ENCODE data around the gene PCBP4. TPM values are rescaled to one million over a fixed set of nuclear protein-coding genes. Genes with fewer than 3 reads are reported as not detected.

Gene PCBP4
- polyA plus RNA-seq, 3 donors from 2014 or later = 7.2 to 12.7 (median 9.3) TPM

GRCh38 chr3:51953445-51953844, 13.8 kb downstream of the PCBP4 start:
- H3K27ac Mint-ChIP-seq = no peak overlapping the region
- H3K4me3 Mint-ChIP-seq = no peak overlapping the region
- H3K27me3 Mint-ChIP-seq (ENCODE audit: low read depth in 3 of 3) = peaks cover 11 to 18% (median 13%) of the 10 kb centered on the region in 3 donors
- no peak for DNase-seq
- H3K36me3 Mint-ChIP-seq = peaks cover 0 to 7% (median 3%) of the 10 kb centered on the region in 3 donors
- H3K4me1 Mint-ChIP-seq = peaks cover 0 to 9% of the 10 kb centered on the region in 2 donors
- no peaks in the 10 kb centered on the region for H3K9me3 Mint-ChIP-seq

GRCh38 chr3:51950899-51951298, 16.4 kb downstream of the PCBP4 start:
- Mint-ChIP-seq H3K27ac (no peak overlapping the region), H3K4me3 (no peak overlapping the region), H3K9me3 (no peaks in the 10 kb centered on the region), H3K27me3 (ENCODE audit: low read depth in 3 of 3) (peaks cover 8 to 15% (median 11%) of the 10 kb centered on the region in 3 donors), H3K4me1 (no peaks in the 10 kb centered on the region), H3K36me3 (peaks cover 0 to 7% (median 0%) of the 10 kb centered on the region in 3 donors)
- DNase-seq = no peak

GRCh38 chr3:51949121-51949520, 18.1 kb downstream of the PCBP4 start:
- H3K27ac Mint-ChIP-seq = no peak overlapping the region
- no peak for DNase-seq

GRCh38 chr3:51948016-51948580, 19.2 kb downstream of the PCBP4 start:
- H3K36me3 Mint-ChIP-seq = no peaks in the 10 kb centered on the region
- no peaks in the 10 kb centered on the region for H3K9me3 Mint-ChIP-seq
- peaks cover 2 to 6% (median 2%) of the 10 kb centered on the region in 3 donors for H3K27me3 Mint-ChIP-seq (ENCODE audit: low read depth in 3 of 3)
- DNase-seq = no peak
- peak overlapping the region in 1 of 6 donors; percentile 20 for H3K27ac Mint-ChIP-seq
- peaks cover 0 to under 1% of the 10 kb centered on the region in 2 donors for H3K4me1 Mint-ChIP-seq
- no peak overlapping the region for H3K4me3 Mint-ChIP-seq

More at GRCh38 chr3:51949121-51949520, 18.1 kb downstream of the PCBP4 start:
- no peaks in the 10 kb centered on the region for H3K4me1 Mint-ChIP-seq
- H3K27me3 Mint-ChIP-seq (ENCODE audit: low read depth in 3 of 3) = peaks cover 4 to 9% (median 6%) of the 10 kb centered on the region in 3 donors
- peaks cover 0 to 7% (median 0%) of the 10 kb centered on the region in 3 donors for H3K36me3 Mint-ChIP-seq
- H3K9me3 Mint-ChIP-seq = no peaks in the 10 kb centered on the region
- H3K4me3 Mint-ChIP-seq = no peak overlapping the region

GRCh38 chr3:51947215-51947900, 19.9 kb downstream of the PCBP4 start:
- H3K4me3 Mint-ChIP-seq = no peak overlapping the region
- DNase-seq = no peak
- peaks cover under 1 to 8% of the 10 kb centered on the region in 2 donors for H3K4me1 Mint-ChIP-seq
- peaks cover 2 to 4% (median 3%) of the 10 kb centered on the region in 3 donors for H3K27me3 Mint-ChIP-seq (ENCODE audit: low read depth in 3 of 3)
- no peaks in the 10 kb centered on the region for H3K9me3 Mint-ChIP-seq
- no peaks in the 10 kb centered on the region for H3K36me3 Mint-ChIP-seq
- H3K27ac Mint-ChIP-seq = peak overlapping the region in 1 of 6 donors; percentile 20

- Mint-ChIP-seq H3K36me3 (no peaks in the 10 kb centered on the region), H3K4me3 (no peak overlapping the region), H3K9me3 (no peaks in the 10 kb centered on the region), H3K4me1 (peaks cover 7 to 11% of the 10 kb centered on the region in 2 donors), H3K27me3 (ENCODE audit: low read depth in 3 of 3) (peaks cover 2 to 6% (median 4%) of the 10 kb centered on the region in 3 donors), H3K27ac (no peak overlapping the region)
- DNase-seq = no peak
These were observed 20.5 kb downstream of the PCBP4 start for GRCh38 chr3:51946796-51947195.

GRCh38 chr3:51945926-51946705, 21.1 kb downstream of the PCBP4 start:
- Mint-ChIP-seq H3K4me1 (peaks cover 11 to 15% of the 10 kb centered on the region in 2 donors), H3K4me3 (no peak overlapping the region), H3K36me3 (no peaks in the 10 kb centered on the region), H3K9me3 (no peaks in the 10 kb centered on the region), H3K27ac (no peak overlapping the region), H3K27me3 (ENCODE audit: low read depth in 3 of 3) (peaks cover 2 to 7% (median 6%) of the 10 kb centered on the region in 3 donors)
- no peak for DNase-seq

GRCh38 chr3:51945031-51945840, 22.0 kb downstream of the PCBP4 start:
- H3K27ac Mint-ChIP-seq = no peak overlapping the region
- peaks cover 20 to 24% of the 10 kb centered on the region in 2 donors for H3K4me1 Mint-ChIP-seq
- H3K9me3 Mint-ChIP-seq = no peaks in the 10 kb centered on the region
- peaks cover 2 to 7% (median 6%) of the 10 kb centered on the region in 3 donors for H3K27me3 Mint-ChIP-seq (ENCODE audit: low read depth in 3 of 3)
- DNase-seq = no peak
- H3K36me3 Mint-ChIP-seq = no peaks in the 10 kb centered on the region
- no peak overlapping the region for H3K4me3 Mint-ChIP-seq

GRCh38 chr3:51944451-51945021, 22.7 kb downstream of the PCBP4 start:
- H3K27ac Mint-ChIP-seq = peak overlapping the region in 2 of 6 donors; percentile 21 to 71
- peak overlapping the region in 2 of 5 donors; percentile 2 to 12 for H3K4me3 Mint-ChIP-seq
- no peak for DNase-seq
- no peaks in the 10 kb centered on the region for H3K9me3 Mint-ChIP-seq
- peaks cover 2 to 7% (median 6%) of the 10 kb centered on the region in 3 donors for H3K27me3 Mint-ChIP-seq (ENCODE audit: low read depth in 3 of 3)
- no peaks in the 10 kb centered on the region for H3K36me3 Mint-ChIP-seq
- H3K4me1 Mint-ChIP-seq = peaks cover 21 to 28% of the 10 kb centered on the region in 2 donors

- Mint-ChIP-seq H3K27me3 (ENCODE audit: low read depth in 3 of 3) (peaks cover 2 to 7% (median 6%) of the 10 kb centered on the region in 3 donors), H3K36me3 (no peaks in the 10 kb centered on the region), H3K9me3 (no peaks in the 10 kb centered on the region), H3K27ac (peak overlapping the region in 3 of 6 donors; percentile 21 to 64 (median 47)), H3K4me3 (peak overlapping the region in 4 of 5 donors; percentile 9 to 90 (median 18)), H3K4me1 (peaks cover 26 to 31% of the 10 kb centered on the region in 2 donors)
- DNase-seq = no peak
These were observed 23.5 kb downstream of the PCBP4 start for GRCh38 chr3:51943451-51944391.

GRCh38 chr3:51942603-51943450, 24.4 kb downstream of the PCBP4 start:
- H3K36me3 Mint-ChIP-seq = no peaks in the 10 kb centered on the region
- H3K4me1 Mint-ChIP-seq = peaks cover 26 to 31% of the 10 kb centered on the region in 2 donors
- H3K4me3 Mint-ChIP-seq = peak overlapping the region; percentile 89 to 93 (median 90)
- H3K9me3 Mint-ChIP-seq = no peaks in the 10 kb centered on the region
- peak; percentile 16 to 32 (median 19) for DNase-seq
- H3K27ac Mint-ChIP-seq = peak overlapping the region; percentile 64 to 92 (median 87)
- peaks cover 2 to 7% (median 6%) of the 10 kb centered on the region in 3 donors for H3K27me3 Mint-ChIP-seq (ENCODE audit: low read depth in 3 of 3)

Data from immature natural killer cell (primary cell).